ENCODE data around the gene SLC35F3. TPM values are rescaled to one million over a fixed set of nuclear protein-coding genes. Genes with fewer than 3 reads are reported as not detected.
"Not testable (repeated sequence)": the region's sequence is repeated elsewhere in the genome, so short reads cannot be mapped to it uniquely, and the experiment has no call there.

The SLC35F3 gene
- total RNA-seq, 1 experiment from 2014 or later = 19.1 TPM

DNA sequence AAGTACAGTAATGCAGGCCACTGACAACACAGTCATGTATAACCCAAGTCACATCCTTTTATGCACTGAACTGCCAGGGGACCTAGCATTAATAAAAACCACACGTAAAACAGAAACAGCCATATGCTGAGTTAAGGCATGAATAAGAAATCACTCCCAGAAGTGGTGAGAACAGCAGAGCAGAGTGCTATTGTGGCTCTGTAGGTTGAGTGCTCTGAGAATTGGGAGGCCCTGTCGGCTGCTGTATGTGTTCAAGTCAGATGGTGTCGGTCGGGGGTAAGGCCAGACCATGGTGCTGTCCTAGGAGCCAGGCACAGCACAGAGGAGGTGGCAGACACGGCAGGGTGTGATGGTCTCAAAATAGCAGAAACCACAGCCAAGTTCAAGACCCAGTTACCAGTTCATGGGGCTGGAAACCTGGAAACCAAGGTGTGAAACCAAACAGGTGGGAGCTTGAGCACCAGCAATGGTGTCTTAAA lies 342.2 kb downstream of the SLC35F3 start:
- BruUV-seq (replicated peaks) = no TSS peak
- ATAC-seq = no peak
- TF ChIP-seq TCF7L2 (IDR thresholded peaks at IDR 0.05; ENCODE audit: low read depth, low read length) (no peak), SIN3A (IDR thresholded peaks at IDR 0.05; ENCODE audit: borderline replicate concordance, insufficient read depth, low read depth, low read length) (no peak), POLR2AphosphoS5 (IDR thresholded peaks at IDR 0.05; ENCODE audit: low read depth, low read length) (no peak)
- TF ChIP-seq, protein P1, sequence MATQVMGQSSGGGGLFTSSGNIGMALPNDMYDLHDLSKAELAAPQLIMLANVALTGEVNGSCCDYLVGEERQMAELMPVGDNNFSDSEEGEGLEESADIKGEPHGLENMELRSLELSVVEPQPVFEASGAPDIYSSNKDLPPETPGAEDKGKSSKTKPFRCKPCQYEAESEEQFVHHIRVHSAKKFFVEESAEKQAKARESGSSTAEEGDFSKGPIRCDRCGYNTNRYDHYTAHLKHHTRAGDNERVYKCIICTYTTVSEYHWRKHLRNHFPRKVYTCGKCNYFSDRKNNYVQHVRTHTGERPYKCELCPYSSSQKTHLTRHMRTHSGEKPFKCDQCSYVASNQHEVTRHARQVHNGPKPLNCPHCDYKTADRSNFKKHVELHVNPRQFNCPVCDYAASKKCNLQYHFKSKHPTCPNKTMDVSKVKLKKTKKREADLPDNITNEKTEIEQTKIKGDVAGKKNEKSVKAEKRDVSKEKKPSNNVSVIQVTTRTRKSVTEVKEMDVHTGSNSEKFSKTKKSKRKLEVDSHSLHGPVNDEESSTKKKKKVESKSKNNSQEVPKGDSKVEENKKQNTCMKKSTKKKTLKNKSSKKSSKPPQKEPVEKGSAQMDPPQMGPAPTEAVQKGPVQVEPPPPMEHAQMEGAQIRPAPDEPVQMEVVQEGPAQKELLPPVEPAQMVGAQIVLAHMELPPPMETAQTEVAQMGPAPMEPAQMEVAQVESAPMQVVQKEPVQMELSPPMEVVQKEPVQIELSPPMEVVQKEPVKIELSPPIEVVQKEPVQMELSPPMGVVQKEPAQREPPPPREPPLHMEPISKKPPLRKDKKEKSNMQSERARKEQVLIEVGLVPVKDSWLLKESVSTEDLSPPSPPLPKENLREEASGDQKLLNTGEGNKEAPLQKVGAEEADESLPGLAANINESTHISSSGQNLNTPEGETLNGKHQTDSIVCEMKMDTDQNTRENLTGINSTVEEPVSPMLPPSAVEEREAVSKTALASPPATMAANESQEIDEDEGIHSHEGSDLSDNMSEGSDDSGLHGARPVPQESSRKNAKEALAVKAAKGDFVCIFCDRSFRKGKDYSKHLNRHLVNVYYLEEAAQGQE (IDR thresholded peaks at IDR 0.05; ENCODE audit: insufficient read depth in 1 of 2, low read depth in 2 of 2, low read length in 1 of 2) = no peak
- TF ChIP-seq, protein P2, sequence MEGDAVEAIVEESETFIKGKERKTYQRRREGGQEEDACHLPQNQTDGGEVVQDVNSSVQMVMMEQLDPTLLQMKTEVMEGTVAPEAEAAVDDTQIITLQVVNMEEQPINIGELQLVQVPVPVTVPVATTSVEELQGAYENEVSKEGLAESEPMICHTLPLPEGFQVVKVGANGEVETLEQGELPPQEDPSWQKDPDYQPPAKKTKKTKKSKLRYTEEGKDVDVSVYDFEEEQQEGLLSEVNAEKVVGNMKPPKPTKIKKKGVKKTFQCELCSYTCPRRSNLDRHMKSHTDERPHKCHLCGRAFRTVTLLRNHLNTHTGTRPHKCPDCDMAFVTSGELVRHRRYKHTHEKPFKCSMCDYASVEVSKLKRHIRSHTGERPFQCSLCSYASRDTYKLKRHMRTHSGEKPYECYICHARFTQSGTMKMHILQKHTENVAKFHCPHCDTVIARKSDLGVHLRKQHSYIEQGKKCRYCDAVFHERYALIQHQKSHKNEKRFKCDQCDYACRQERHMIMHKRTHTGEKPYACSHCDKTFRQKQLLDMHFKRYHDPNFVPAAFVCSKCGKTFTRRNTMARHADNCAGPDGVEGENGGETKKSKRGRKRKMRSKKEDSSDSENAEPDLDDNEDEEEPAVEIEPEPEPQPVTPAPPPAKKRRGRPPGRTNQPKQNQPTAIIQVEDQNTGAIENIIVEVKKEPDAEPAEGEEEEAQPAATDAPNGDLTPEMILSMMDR (IDR thresholded peaks at IDR 0.05) = no peak

DNA sequence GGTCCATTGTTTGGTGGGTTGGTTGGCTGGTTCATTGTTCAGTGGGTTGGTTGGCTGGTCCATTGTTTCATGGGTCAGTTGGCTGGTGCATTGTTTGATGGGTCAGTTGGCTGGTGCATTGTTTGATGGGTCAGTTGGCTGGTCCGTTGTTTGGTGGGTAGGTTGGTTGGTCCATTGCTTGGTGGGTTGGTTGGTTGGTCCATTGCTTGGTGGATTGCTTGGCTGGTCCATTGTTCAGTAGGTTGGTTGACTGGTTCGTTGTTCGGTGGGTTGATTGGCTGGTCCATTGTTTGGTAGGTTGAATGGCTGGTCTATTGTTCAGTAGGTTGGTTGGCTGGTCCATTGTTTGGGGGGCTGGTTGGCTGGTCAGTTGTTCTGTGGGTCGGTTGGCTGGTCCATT lies 343.3 kb downstream of the SLC35F3 start:
- H3K27me3 ChIP-seq (ENCODE audit: control insufficient read depth, insufficient read depth, low read length); intact Hi-C loops (cut with micrococcal nuclease; ENCODE audit: unreplicated experiment); H3K36me3 ChIP-seq (ENCODE audit: control insufficient read depth, insufficient read depth, low read length); ATAC-seq; H3K27ac ChIP-seq (ENCODE audit: low read length); BruUV-seq (replicated peaks); H3K4me3 ChIP-seq (ENCODE audit: low read depth in 2 of 2, low read length in 2 of 2); POLR2A ChIA-PET; CTCF ChIA-PET; H3K4me1 ChIP-seq (ENCODE audit: control insufficient read depth, insufficient read depth, low read length); DNase-seq (ENCODE audit: low read depth, low spot score); in situ Hi-C loops (cut with HindIII; ENCODE audit: low pct_unique_long_range_greater_than_20kb, low sequenced_read_pairs); H3K9me3 ChIP-seq (ENCODE audit: control insufficient read depth, insufficient read depth, low read depth, low read length): not testable (repeated sequence)

More for the DNA sequence above, 342.2 kb downstream of the SLC35F3 start:
- Histone ChIP-seq H3K4me1 (ENCODE audit: control insufficient read depth, insufficient read depth, low read length) (no peaks in the 10 kb centered on the region), H3K27me3 (ENCODE audit: control insufficient read depth, insufficient read depth, low read length) (no peaks in the 10 kb centered on the region), H3K4me3 (ENCODE audit: low read depth in 2 of 2, low read length in 2 of 2) (no peak overlapping the region), H3K27ac (ENCODE audit: low read length) (no peak overlapping the region), H3K36me3 (ENCODE audit: control insufficient read depth, insufficient read depth, low read length) (no peaks in the 10 kb centered on the region), H3K9me3 (ENCODE audit: control insufficient read depth, insufficient read depth, low read depth, low read length) (no peaks in the 10 kb centered on the region)
- POLR2A ChIA-PET = no interaction called here
- in situ Hi-C loops (cut with HindIII; ENCODE audit: low pct_unique_long_range_greater_than_20kb, low sequenced_read_pairs) (no loop called here), intact Hi-C loops (cut with micrococcal nuclease; ENCODE audit: unreplicated experiment) (no loop called here)
- CTCF ChIA-PET = no interaction called here
- no peak for DNase-seq (ENCODE audit: low read depth, low spot score)

DNA sequence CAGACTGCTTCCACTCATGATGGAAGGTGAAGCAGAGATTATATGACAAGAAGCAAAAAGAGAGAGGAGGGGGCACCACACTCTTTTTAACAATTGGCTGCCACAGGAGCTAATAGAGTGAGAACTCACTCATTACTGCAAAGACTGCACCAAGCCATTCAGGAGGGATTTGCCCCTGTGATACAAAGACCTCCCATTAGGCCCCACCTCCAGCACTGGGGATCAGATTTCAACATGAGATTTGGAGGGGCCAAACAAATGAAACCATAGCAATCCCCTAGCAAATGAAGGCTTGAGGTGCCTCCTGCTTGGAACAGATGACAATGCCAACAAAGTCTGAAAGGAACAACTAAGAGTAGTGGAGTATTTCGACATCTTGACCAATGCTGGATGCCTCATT lies 346.3 kb downstream of the SLC35F3 start:
- intact Hi-C loops (cut with micrococcal nuclease; ENCODE audit: unreplicated experiment) = no loop called here
- Histone ChIP-seq H3K36me3 (ENCODE audit: control insufficient read depth, insufficient read depth, low read length) (peaks cover 3% of the 10 kb centered on the region; the same call in 1 of the 2 replicates), H3K4me3 (ENCODE audit: low read depth in 2 of 2, low read length in 2 of 2) (no peak overlapping the region), H3K27ac (ENCODE audit: low read length) (no peak overlapping the region), H3K4me1 (ENCODE audit: control insufficient read depth, insufficient read depth, low read length) (no peaks in the 10 kb centered on the region), H3K27me3 (ENCODE audit: control insufficient read depth, insufficient read depth, low read length) (no peaks in the 10 kb centered on the region), H3K9me3 (ENCODE audit: control insufficient read depth, insufficient read depth, low read depth, low read length) (no peaks in the 10 kb centered on the region)
- in situ Hi-C loops (cut with HindIII; ENCODE audit: low pct_unique_long_range_greater_than_20kb, low sequenced_read_pairs) = no loop called here
- ChIA-PET POLR2A (no interaction called here), CTCF (interaction anchor here (0.7 kb wide), 1 partner anchor 820 kb away, joined by 6 read pairs; no protein-coding TSS in a partner anchor)
- TF ChIP-seq, protein P2 (IDR thresholded peaks at IDR 0.05) = no peak
- TF ChIP-seq, protein P1 (IDR thresholded peaks at IDR 0.05; ENCODE audit: insufficient read depth in 1 of 2, low read depth in 2 of 2, low read length in 1 of 2) = no peak
- no peak for TF ChIP-seq SIN3A (IDR thresholded peaks at IDR 0.05; ENCODE audit: borderline replicate concordance, insufficient read depth, low read depth, low read length)
- TF ChIP-seq TCF7L2 (IDR thresholded peaks at IDR 0.05; ENCODE audit: low read depth, low read length) = no peak
- TF ChIP-seq POLR2AphosphoS5 (IDR thresholded peaks at IDR 0.05; ENCODE audit: low read depth, low read length) = no peak
- no TSS peak for BruUV-seq (replicated peaks)
- ATAC-seq (no peak), DNase-seq (ENCODE audit: low read depth, low spot score) (no peak)
